Thymus (tissue), 14 donors: Measurements from ENCODE around the gene TMEM35A. TPM values are rescaled to one million over a fixed set of nuclear protein-coding genes. Genes with fewer than 3 reads are reported as not detected.
"Not testable (repeated sequence)": the region's sequence is repeated elsewhere in the genome, so short reads cannot be mapped to it uniquely, and the experiment has no call there.

Experiments used
- DNase-seq, 9 donors: peaks; one replicate each; pipeline ENCODE4 v3.0.0-alpha.2; 2013; ENCODE audit warnings: low spot score in 9 of 9, low read depth in 6 of 9, missing footprints in 1 of 9
- H3K27ac ChIP-seq, 2 donors: one replicate each; pipeline ENCODE4 v1.5.1; 2013; ENCODE audit warnings: control low read depth in 1 of 2, low read depth in 1 of 2, low read length in 1 of 2, mild to moderate bottlenecking in 1 of 2, moderate library complexity in 1 of 2
- H3K27me3 ChIP-seq, 2 donors: one replicate each; pipeline ENCODE4 v1.5.1; 2013; ENCODE audit warnings: low read length in 1 of 2; ENCODE audit not compliant: control insufficient read depth in 2 of 2, insufficient read depth in 1 of 2
- H3K36me3 ChIP-seq, 2 donors: one replicate each; pipeline ENCODE4 v1.5.1; 2013; ENCODE audit warnings: low read length in 1 of 2, mild to moderate bottlenecking in 1 of 2, moderate library complexity in 1 of 2; ENCODE audit not compliant: control insufficient read depth in 2 of 2, insufficient read depth in 2 of 2
- H3K4me1 ChIP-seq, 2 donors: one replicate each; pipeline ENCODE4 v1.5.1; 2013; ENCODE audit warnings: low read length in 2 of 2; ENCODE audit not compliant: control insufficient read depth in 2 of 2, insufficient read depth in 2 of 2
- H3K4me3 ChIP-seq, 2 donors: one replicate each; pipeline ENCODE4 v1.5.1; 2013; ENCODE audit warnings: low read length in 2 of 2, control low read depth in 1 of 2, mild to moderate bottlenecking in 1 of 2
- H3K9me3 ChIP-seq, 2 donors: one replicate each; pipeline ENCODE4 v1.5.1; 2013; ENCODE audit warnings: low read length in 1 of 2, mild to moderate bottlenecking in 1 of 2; ENCODE audit not compliant: control insufficient read depth in 2 of 2, insufficient read depth in 1 of 2
- WGBS: extraction: QIAGEN DNeasy Blood & Tissue Kit; methylation state at CpG from one replicate; pipeline ENCODE4 v1.1.7; 2013; 5-methylcytosine and 5-hydroxymethylcytosine counted together
- long read RNA-seq, 10 donors: transcript quantifications; one replicate each; lab custom pipeline, GENCODE V29; 2026
- polyA plus RNA-seq: library from polyadenylated mRNA; stranded (reverse); fragments of 200-250 nt; gene quantifications from one replicate; pipeline ENCODE4 v1.2.3, GENCODE V29; 2013
- total RNA-seq: library from RNA; stranded (reverse); fragments of 120-200 nt; gene quantifications from one replicate; pipeline ENCODE4 v1.2.4, GENCODE V29; 2013
- donor health status: healthy.

Gene TMEM35A, protein sequence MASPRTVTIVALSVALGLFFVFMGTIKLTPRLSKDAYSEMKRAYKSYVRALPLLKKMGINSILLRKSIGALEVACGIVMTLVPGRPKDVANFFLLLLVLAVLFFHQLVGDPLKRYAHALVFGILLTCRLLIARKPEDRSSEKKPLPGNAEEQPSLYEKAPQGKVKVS
- 0.19 TPM for total RNA-seq
- 0.48 TPM for polyA plus RNA-seq
- long read RNA-seq, donor 1 = 0 reads
- long read RNA-seq, donor 2, partial matches to known transcripts = 0 of 1 reads
- long read RNA-seq, donor 2, other reads (novel, unspliced or antisense) = 0 of 1 reads
- long read RNA-seq, donor 3 = 0 reads
- long read RNA-seq, donor 4 = 0 reads
- long read RNA-seq, donor 5, partial matches to known transcripts = 0 of 2 reads
- long read RNA-seq, donor 5, other reads (novel, unspliced or antisense) = 0 of 2 reads
- long read RNA-seq, donor 6, partial matches to known transcripts = 0 of 1 reads
- long read RNA-seq, donor 6, other reads (novel, unspliced or antisense) = 0 of 1 reads
- long read RNA-seq, donor 7 = 0 reads
- long read RNA-seq, donor 8 = 0 reads
- long read RNA-seq, donor 9 = 0 reads
- long read RNA-seq, donor 10 = 0 reads

DNA sequence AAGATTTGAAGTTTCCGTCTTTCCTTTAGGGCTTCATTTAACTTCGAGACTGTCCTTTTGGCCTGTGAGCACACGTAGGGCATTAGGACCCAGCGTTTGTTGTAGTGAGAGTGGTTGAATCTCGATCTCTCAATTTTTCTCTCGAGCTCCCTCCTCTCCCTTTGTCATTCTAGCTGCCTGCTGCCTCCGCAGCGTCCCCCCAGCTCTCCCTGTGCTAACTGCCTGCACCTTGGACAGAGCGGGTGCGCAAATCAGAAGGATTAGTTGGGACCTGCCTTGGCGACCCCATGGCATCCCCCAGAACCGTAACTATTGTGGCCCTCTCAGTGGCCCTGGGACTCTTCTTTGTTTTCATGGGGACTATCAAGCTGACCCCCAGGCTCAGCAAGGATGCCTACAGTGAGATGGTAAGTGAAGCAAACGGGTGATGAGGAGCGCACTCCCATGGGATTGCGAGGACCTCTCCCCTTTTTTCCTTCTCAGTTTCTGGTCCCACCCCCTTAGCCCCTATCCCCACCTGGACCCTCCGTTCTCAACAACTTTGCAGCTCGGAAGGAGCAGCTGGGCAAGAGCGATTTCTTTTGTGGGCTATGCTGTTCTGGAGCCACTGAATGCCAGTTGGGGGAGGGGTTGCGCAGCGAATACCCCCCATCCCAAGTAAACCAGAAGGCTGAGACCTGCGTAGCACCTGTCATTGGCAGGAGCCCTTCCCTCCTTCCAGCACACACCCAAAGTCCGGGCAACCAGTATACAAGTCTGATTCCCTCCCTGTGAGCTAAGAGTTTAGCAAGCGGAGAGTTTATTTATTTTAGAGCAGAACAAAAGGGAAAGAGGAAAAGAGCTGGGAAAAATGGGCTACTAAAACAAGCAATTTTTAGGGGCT, at the start of gene TMEM35A:
TSS of gene TMEM35A (plus strand) at position 164 of the 883 bp plus-strand sequence. CDS start at position 288, 124 bp downstream.
- WGBS = 10% methylated on average over 23 of the region's 23 CpGs
- no peaks in the 10 kb centered on the region for H3K36me3 ChIP-seq

DNA sequence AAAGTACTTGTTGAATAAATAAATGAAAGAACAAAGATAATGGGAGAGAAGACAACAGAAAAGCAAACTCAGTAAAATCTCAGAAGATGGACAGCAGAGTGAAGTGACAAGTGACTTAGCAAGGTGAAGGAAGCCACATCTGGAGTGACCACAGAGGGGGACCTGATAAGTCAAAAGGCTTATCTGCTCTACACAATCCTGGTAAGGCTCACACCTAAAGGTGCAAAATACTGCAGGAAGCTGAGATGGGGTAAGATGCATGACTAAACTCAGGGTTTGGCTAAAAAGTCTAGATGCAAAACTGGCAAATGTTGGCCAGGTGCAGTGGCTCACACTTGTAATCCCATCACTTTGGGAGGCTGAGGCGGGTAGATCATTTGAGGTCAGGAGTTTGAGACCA, 49.0 kb upstream of the TMEM35A start:
- Histone ChIP-seq H3K36me3 (peaks cover 5 to 9% of the 10 kb centered on the region in 2 donors), H3K27me3 (no peaks in the 10 kb centered on the region), H3K27ac (no peak overlapping the region), H3K4me3 (no peak overlapping the region), H3K9me3 (no peaks in the 10 kb centered on the region), H3K4me1 (no peaks in the 10 kb centered on the region)
- WGBS = 100% methylated on average over 1 of the region's 1 CpG
- no peak for DNase-seq

More for the DNA sequence above, at the start of gene TMEM35A:
- Histone ChIP-seq H3K4me3 (no peak within 1 kb of the TSS), H3K4me1 (peaks cover 0 to 3% of the 10 kb centered on the region in 2 donors), H3K9me3 (no peaks in the 10 kb centered on the region), H3K27me3 (peaks cover 0 to 34% of the 10 kb centered on the region in 2 donors), H3K27ac (no peak within 1 kb of the TSS)
- no peak for DNase-seq

DNA sequence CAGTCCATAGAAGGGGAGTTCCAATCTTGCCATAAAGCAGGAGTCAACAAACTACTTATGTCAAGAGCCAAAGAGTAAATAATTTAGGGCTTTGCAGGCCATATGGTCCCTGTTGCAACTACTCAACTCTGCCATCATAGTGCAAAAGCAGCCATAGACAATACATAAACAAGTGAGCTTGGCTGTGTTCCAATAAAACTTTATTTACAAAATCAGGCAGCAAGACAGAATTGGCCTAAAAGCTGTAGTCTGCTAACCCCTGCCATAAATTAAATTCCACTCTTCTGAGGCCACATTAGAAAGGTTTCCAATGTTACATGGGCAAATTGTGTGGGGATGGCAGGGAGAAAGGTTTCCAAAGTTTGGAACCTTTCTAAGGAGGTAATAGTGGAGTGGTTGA, 41.4 kb upstream of the TMEM35A start:
- H3K27me3 ChIP-seq = no peaks in the 10 kb centered on the region
- no peaks in the 10 kb centered on the region for H3K4me1 ChIP-seq
- H3K9me3 ChIP-seq = no peaks in the 10 kb centered on the region
- no peak overlapping the region for H3K27ac ChIP-seq
- peaks cover 28 to 30% of the 10 kb centered on the region in 2 donors for H3K36me3 ChIP-seq
- no peak overlapping the region for H3K4me3 ChIP-seq
- no peak for DNase-seq

DNA sequence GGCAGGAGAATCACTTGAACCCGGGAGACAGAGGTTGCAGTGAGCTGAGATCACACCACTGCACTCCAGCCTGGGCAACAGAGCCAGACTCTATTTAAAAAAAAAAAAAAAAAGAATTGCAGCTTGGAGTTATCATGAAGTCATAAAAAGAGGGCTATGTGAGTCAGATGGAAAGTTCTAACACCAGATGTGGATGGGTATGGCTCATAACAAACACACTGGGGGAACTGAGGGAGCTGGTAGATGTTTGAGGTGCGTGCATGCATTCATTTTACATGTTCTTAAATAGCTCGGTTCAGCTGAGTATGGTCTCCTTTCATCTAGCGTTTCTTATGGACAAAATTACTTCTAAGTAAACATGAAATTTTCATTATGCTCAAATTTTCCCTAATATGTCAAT, 38.5 kb upstream of the TMEM35A start:
- peaks cover 28 to 31% of the 10 kb centered on the region in 2 donors for H3K36me3 ChIP-seq
- no peaks in the 10 kb centered on the region for H3K9me3 ChIP-seq
- H3K4me3 ChIP-seq = no peak overlapping the region
- H3K27ac ChIP-seq = no peak overlapping the region
- no peaks in the 10 kb centered on the region for H3K4me1 ChIP-seq
- DNase-seq = no peak
- WGBS = 96% methylated on average over 4 of the region's 4 CpGs
- no peaks in the 10 kb centered on the region for H3K27me3 ChIP-seq

DNA sequence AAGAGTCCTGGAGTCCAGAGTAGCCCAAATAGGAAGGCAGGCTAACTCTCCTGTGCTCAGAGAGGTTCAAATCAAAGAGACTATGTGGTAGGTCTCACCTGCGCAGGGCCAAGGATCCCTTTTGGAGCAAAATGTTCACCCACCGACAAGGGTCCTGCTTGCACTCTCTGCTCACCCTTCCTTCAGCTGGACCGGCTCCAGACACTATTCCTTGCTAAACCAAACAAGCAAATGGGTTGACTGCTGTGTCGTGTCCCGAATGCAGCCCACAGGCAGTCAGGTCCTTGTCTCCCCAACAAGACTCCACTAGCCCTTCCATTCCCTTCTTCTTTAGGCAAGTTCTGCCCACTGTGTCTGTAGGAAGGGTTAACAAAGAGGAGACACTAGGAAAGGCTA, 27.5 kb upstream of the TMEM35A start:
- Histone ChIP-seq H3K4me1 (peaks cover 0 to 4% of the 10 kb centered on the region in 2 donors), H3K27me3 (no peaks in the 10 kb centered on the region), H3K27ac (peak overlapping the region; percentile 93 to 96), H3K36me3 (no peaks in the 10 kb centered on the region), H3K9me3 (no peaks in the 10 kb centered on the region), H3K4me3 (peak overlapping the region; percentile 64 to 71)
- peak in 1 of 9 donors; percentile 2 for DNase-seq
- WGBS = 24% methylated on average over 5 of the region's 5 CpGs

DNA sequence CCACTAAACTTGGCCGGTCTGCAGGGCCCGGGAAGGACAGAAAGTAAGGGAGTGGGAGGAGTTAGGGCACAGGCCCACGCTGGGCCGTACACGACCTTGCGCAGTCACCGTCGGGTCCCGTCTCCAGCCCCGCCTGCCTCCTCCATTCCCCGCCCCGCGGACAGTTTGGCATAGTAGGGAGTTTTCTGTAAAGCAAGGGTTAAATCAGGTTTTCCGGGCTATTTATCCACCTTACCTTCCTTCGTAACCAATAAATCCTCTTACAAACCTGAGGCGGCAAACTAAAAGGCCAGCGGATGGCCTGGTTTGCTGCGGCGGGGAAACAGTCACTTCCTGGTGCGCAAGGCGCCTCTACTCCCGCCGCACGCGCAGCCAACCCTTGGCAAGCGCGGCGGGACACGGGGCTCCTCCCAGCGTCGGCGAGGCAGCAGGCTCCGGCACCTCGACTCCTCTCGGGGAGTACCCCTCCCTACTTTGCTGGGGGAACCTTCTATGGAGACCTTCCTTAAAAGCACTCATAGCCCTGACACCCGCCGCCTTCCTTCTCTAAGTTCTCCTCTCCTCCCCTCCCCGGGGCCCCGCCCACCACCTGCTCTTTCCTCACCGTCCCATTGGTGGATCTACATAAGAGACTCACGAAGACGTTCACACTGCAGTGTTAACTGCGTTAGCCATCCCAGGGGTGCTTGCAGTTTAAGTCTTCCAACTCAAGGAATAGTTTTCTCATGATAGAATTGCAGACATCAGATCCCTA, 27.0 kb upstream of the TMEM35A start, which contains the start of gene TRMT2B:
TSS of gene TRMT2B (minus strand) at position 563 of the 754 bp plus-strand sequence. CDS start 9,822 bp downstream, outside the sequence.
- Histone ChIP-seq H3K4me1 (peaks cover 0 to 4% of the 10 kb centered on the region in 2 donors), H3K36me3 (no peaks in the 10 kb centered on the region), H3K27ac (peak within 1 kb of the TSS; percentile 93 to 96), H3K9me3 (no peaks in the 10 kb centered on the region), H3K4me3 (peak within 1 kb of the TSS; percentile 64 to 71), H3K27me3 (no peaks in the 10 kb centered on the region)
- DNase-seq = peak; percentile 57 to 92 (median 78)
- WGBS = under 1% methylated on average over 43 of the region's 43 CpGs

DNA sequence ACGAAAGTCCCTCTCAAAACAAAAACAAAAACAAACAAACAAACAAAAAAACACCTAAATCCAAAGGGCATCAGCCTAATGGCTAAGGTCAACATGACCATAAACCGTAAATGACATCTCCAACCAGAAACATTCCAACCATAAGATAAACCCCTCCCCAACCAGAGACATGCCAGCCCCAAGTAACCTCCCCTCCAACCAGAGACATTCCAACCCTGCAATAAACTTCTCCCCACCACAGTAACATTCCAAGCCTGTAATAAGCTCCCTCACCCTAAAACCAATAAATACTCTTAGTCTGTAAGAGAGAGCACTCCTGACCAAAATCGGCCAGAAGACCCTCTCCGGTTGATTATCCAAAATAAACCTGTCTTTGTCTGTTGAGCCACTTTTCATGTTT, 22.1 kb upstream of the TMEM35A start:
- H3K4me1 ChIP-seq, H3K27me3 ChIP-seq, H3K9me3 ChIP-seq, H3K36me3 ChIP-seq, DNase-seq, H3K4me3 ChIP-seq, H3K27ac ChIP-seq: not testable (repeated sequence)
- 95% methylated on average over 4 of the region's 4 CpGs for WGBS

DNA sequence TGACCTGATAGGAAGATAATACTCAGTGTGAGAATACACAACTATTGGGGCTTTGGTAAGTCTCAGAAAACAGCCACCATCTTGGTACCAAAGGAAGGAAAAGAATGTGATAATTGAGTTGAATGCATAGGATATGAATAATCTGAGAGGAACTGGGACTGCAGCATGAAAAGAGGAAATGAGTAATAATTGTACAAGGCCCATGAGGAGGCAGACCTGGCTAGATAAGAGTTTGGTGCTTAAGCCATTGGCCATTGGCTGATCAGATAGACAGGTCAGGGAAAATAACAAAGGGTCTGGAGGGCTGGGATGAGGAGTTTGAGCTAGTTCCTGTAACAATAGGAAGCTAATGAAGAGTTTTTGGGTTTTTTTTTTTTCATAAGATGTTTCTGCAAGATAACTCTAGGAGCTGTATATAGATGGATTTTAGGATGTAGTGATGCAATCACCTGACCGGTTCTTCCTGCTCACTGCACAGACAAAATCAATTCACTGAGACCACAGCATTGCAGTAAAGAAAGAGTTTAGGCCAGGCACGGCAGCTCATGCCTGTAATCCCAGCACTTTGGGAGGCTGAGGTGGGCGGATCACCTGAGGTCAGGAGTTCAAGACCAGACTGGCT, 21.5 kb upstream of the TMEM35A start:
- DNase-seq = no peak
- H3K27me3 ChIP-seq = no peaks in the 10 kb centered on the region
- H3K4me1 ChIP-seq = no peaks in the 10 kb centered on the region
- 80% methylated on average over 3 of the region's 3 CpGs for WGBS
- no peak overlapping the region for H3K27ac ChIP-seq
- H3K36me3 ChIP-seq = no peaks in the 10 kb centered on the region
- H3K9me3 ChIP-seq = no peaks in the 10 kb centered on the region
- H3K4me3 ChIP-seq = no peak overlapping the region
